T1000 (cell line): Measurements from ENCODE around the gene COA8.

ENCODE experiments used
- DNase-seq: peaks from one replicate; lab custom pipeline; 2025; ENCODE audit warnings: mixed read lengths; lab: John Stamatoyannopoulos, UW

COA8 gene

DNA sequence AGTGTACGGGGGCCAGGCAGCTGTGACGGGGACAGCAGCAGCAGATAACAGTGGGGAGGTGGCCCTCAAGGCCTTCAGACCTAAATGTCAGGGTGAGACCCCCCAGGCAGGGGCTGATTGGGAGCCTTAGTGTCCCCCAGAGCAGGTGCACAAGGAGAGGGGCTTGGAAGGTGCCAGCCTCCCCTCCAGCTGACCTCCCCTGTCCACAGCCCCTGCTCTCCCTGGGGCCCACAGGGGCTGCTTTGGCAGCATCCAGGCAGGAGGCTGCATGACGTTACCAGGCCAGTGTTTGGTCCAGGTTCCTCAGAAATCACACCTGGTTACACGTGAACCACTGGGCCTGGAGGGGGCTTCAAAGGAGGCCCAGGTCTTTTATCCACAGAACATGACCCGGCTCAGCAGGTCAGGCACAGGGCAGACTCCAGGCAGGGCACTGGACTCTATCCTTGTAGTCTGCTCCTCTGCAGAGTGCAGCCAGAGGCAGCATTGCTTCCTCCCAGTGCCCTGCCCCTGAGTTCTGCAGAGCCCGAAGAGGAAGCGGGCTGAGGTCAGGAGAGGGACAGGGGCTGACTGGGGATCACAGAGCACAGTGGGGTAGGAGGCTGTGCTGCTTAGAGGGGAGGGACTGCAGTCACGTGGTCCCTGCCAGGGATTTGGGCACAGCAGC, 36.4 kb upstream of the COA8 start:
- DNase-seq, result no peak

DNA sequence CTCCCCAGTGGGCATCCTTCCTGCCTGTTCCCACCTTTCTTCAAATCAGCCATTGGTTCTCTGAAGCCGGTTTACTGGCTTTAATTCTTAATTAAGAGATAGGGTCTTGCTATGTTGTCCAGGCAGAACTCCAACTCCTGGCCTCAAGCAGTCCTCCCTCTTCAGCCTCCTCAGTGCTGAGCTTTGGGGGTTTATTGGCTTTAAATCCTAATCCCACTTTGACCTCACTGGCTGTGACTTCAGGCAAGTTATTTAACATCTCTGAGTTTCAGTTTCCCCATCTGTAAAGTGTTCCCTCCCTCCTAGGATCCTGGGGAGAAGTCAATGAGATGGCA, 35.9 kb upstream of the COA8 start:
- DNase-seq, result no peak

DNA sequence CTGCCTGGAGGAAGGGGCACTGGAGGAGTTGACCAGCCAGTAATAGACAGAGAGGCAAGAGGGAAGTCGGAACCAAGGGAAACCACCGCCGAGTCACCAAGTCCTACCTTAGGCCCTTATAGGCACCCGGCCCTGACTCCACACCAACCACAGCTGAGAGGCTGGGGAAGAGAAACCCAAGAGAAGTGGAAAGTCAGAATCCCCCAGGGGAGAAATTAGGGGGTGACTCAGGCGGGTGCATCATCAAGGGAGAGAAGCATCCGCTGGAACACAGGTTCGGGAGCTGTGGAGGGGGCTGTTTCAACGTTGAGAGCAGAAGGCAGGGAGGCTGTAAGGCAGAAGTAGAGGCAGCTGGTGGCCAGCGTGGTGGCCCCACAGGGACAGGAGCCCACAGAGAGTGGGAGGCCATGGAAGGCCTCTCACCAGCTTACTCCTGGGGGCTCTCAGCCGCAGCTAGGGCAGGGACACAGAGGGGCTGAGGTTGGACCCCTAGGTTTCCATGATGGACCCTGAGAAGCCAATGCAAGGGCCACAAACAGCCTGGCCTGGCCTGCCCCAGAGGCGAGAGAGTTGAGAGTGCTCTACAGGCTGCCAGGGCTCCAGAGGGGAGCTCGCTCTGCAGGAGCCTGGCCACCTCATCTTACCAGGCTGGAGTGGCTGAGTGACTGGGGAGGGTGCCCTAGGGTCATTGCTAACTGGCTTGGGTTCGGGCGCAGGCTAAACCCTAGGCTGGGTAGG, 35.2 kb upstream of the COA8 start:
- peak; percentile 76 for DNase-seq

DNA sequence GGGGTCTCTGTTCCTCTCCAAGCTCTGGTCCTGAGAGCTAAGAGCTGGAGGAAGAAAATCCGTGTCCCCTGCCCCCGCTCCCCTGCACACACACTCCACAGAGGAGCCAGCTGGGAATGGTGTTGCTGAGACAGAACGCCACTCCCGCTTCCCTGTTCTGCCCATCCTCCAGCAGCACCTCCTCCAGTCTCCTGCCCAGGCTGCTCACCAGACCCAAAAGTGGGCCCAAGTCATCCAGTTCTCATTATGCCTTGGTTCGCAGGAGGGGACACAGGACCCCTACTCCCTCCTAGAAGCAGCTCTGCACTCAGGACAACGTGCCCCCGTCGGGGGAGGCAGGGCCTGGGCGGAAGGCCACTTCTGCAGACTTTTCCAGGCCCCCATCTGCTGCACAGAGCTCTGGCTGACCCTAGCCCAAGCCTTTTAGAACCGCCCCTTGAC, 34.6 kb upstream of the COA8 start:
- DNase-seq, result no peak

DNA sequence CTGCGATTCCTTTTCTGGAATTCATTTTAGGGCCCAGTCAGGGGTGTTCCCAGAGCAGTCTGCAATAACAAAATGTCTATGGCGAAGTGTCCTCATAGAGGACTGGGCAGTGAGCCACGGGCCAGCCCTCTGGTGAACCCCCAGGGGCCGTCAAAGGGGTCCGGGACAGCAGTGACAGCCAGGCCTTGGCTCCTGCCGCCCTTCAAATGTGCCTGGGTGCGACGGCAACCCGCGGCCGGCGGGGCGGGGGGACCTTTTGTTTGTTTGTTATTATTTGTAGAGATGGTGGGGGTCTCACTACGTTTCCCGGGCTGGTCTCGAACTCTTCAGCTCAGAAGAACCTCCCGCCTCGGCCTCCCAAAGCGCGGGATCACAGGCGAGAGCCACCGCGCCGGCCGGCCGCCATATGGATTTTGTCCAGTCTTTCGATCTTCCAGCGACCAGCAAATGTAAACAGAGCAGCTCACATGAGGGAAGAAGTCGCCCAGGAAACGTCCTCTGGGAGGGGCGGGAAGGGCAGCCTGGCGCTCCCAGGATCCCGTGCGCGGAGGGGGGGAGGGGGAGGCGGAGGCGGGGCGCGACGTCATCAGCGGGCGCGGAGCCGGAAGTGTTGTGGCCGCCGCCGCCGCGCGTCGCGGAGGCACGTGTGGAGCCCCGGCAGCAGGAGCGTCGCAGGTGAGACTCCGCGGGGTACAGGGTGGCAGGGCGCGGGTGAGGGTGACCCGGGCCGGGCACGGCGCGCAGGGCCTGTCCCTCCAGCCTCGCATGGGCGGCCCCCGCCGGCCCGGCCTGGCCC, 34.0 kb upstream of the COA8 start, which contains the start of gene TRMT61A:
TRMT61A (plus strand) TSS at position 610 of the 796 bp plus-strand sequence. CDS start 783 bp downstream, outside the sequence.
- DNase-seq, result peak; percentile 74

DNA sequence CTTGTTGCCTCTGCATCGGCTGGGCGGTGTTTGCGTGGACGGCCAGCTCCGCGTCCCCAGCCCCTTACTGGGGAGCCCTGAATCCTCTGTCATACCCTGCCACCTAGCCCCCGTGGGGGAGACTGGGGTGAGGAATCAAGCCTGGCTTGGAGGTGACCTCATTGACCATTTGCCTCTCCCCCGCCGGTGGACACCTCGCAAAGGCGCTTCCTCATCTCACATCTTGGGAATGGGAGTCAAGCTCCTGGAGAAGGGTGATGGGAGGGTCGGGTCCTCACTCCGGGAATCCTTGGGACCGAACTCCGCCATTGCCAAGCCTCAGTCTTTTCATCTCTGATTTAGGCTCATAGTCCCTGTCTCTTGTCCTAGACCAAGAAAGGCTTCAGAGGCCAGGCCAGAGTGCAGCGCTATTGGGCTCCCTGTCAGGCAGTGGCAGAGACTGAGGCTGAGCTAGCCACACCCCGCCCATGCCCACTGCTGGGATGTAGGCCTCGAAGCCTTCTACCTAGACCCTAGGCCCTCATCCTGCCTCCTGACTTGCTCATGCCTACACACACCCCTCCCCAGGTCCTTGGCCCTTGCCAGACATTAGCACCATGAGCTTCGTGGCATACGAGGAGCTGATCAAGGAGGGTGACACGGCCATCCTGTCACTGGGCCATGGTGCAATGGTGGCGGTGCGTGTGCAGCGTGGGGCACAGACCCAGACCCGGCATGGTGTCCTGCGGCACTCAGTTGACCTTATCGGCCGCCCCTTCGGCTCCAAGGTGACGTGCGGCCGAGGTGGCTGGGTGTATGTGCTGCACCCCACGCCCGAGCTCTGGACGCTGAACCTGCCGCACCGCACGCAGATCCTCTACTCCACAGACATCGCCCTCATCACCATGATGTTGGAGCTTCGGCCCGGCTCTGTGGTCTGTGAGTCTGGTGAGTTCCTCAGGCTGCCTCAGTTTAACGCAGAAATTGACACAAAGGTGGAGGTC, 33.1 kb upstream of the COA8 start:
- no peak for DNase-seq

DNA sequence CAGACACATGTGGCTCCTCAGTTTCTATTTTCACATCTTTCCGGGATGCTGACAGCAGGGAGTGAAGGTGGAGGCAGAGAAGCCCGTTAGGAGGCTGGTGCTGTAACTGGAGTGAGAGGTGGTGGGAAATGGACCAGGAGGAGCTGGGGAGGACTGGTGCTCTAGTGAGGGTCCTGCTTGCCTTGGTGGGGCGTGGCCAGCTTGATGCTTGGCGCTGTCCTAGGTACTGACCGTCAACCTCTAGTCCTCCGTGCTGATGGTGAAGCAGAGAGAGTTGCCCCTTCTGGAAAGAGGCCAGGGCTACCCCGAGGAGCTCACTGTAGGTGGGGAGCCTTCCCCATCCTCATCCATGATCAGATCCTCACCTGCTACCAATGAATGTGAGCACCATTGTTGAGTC, 32.4 kb upstream of the COA8 start:
- DNase-seq, result no peak

DNA sequence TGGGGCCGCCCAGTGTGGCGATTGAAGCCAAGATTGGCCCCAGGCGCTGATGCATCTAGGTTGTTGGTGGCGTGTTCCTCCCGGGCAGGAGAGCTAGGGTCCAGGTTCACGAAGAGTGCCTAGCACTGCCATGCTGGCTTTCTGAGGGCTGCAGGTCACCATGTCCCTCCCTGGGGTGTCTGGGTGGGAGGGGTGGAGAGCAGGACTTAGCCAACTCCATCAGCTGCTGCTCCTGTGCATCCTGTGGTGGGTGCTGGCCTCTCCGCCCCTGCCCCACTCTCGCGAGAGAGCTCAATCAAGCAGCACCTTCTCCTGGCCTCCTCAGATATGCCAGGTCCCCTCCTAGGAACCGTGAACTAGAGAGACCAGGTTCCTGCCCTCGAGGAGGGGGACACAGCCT, 31.9 kb upstream of the COA8 start:
- DNase-seq, result no peak

DNA sequence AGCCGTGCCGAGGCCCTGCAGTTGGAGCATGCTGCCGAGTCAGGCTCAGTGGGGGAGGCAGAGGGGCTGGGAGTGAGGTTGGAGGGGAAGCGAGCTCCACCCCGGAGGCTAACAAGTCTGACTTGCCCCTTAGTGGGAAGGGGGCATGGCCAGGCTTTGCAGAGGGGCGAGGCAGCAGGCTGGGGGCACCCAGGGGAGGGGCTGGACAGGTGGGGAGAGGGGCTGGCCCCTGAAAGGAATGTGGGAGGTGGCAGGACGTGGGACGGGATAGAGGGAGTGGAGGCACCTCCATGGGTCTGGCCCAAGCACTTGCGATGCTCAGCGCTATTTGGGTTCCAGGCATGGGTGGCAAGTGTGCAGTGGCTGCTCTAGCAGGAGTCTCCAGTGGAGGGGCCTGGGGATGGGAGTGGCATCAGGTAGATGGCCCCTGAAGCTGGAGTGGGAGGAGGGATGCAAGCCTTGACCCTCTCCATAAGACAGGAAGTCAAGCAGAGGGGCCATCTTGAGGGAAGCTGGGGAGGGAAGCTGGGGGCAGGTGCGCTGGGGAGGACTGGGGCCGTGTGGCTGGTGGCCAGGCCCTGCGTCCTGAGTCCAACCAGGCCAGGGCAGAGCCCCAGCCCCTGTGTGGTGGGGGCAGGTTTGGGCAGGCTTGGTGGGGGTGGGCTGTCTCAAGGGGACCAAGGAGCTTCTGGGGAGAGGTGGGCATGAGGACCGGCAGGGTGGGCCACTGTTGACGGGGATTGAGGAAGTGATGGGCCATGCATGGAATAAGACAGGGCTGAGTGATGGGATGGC, 31.1 kb upstream of the COA8 start:
- no peak for DNase-seq

DNA sequence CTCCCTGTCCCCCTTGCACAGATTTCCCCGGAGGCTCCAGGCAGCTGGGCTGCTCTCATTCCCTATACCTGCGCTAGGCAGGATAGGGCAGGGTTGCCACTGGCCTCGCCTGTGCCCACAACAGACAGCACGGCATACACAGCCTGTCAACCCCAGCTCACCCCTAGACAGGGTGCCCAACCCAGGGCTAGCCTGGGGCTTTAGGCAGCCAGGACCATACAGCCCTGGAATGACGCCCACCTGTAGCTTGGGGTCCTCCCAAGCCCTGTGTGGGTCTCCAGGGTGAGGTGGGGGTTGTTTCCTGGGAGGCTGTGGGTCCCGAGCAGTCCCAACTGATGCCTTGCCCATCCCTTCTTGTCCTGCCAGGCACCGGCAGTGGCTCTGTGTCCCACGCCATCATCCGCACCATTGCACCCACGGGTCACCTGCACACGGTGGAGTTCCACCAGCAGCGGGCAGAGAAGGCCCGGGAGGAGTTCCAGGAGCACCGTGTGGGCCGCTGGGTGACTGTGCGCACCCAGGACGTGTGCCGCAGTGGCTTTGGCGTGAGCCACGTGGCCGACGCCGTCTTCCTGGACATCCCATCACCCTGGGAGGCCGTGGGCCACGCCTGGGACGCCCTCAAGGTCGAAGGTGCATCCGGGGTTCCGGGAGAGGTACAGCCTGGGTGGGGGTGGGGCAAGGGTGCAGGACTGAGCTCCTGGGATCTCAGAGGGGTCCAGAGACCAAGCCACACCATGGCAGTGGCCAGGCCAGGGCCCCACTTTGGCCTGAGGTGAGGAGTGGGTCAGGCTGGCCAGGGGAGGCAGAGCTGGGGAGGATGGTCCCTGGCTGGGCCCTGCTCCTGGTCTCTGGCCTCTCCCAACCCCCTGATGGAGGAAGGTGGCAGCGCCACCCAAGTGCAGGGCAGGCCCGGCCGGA, 30.3 kb upstream of the COA8 start:
- DNase-seq, result no peak

DNA sequence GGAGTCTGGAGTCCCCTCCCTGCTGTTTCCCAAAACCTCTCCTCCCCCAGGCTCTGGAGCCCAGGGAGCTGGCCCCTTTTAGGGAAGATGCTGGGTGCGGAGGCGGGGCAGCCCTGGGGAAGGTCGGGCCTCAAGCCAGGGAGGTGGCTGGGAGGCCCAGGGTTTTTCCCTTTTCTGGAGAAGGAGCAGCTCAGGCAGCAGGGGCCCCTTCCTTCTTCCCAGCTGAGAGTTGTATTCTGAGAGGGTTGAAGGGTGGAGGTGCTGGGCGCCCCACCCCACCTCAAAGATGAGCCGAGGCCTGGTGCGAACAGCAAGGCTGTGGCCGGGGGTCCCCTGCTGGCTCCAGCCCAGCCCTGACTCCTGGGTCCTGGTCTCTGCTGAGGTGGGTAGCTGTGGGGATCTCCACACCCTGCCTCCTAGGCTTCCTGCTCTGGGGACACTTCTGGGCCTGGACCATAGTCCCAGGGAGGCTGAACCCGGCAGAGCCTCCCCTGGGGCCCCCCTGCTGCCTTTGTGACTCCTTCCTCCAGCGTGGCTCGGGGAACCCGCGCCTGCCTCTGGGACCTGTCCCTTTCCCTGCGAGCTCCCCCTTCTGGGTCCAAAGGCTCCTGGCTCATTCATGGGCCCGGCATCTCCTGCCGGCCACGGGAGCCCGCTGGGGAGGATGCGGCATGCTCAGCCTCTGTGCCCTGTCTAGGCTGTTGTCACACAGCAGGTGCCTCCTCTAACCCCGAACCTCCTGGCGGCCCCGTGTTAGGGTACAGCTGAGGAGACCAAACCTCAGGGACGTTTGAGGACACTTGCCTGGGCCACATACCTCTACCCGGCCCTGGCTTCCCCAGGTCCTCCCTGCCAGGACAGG, 29.4 kb upstream of the COA8 start:
- DNase-seq, result no peak

DNA sequence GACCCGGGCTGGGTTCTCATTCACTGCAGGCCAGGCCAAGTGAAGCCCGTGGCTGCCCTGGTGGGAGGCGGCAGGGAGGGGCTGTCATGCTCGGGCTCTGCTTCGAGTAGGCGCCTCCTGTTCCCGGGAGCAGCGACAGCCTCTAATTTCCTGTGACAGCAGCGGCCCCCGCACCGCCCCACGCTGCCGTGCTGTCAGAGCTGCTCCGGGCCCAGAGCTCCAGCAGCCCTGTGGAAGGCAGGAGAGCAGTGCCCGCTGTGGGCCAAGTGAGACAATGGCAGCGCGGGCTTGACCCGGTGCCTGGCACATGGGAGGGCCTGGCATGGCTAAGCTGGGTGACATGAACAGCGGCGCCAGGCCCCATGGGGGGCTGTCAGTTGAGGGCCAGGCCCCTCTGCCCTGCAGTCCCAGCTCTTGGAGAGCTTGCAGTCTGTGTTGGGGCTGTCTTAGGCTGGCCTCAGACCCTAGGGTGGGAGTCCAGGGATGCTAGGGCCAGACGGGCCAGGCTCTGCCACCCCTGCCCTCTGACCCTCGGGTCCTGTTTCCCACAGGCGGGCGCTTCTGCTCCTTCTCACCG, 28.7 kb upstream of the COA8 start:
- no peak for DNase-seq

DNA sequence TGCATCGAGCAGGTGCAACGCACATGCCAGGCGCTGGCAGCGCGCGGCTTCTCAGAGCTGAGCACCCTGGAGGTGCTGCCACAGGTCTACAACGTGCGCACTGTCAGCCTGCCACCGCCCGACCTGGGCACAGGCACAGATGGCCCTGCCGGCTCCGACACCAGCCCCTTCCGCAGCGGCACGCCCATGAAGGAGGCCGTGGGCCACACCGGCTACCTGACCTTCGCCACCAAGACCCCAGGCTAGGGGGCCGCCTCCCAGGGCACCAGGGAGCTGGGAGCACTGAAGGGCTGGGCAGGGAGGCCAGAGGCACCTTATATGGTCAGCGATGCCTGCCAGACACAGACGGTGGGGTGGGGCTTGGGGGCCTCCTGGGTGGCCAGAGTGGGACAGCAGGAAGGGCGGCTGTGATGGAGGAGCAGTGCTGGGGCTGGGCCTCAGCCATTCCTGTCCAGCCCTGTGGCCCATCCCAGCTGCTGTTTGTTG, 28.1 kb upstream of the COA8 start:
- DNase-seq, result no peak

DNA sequence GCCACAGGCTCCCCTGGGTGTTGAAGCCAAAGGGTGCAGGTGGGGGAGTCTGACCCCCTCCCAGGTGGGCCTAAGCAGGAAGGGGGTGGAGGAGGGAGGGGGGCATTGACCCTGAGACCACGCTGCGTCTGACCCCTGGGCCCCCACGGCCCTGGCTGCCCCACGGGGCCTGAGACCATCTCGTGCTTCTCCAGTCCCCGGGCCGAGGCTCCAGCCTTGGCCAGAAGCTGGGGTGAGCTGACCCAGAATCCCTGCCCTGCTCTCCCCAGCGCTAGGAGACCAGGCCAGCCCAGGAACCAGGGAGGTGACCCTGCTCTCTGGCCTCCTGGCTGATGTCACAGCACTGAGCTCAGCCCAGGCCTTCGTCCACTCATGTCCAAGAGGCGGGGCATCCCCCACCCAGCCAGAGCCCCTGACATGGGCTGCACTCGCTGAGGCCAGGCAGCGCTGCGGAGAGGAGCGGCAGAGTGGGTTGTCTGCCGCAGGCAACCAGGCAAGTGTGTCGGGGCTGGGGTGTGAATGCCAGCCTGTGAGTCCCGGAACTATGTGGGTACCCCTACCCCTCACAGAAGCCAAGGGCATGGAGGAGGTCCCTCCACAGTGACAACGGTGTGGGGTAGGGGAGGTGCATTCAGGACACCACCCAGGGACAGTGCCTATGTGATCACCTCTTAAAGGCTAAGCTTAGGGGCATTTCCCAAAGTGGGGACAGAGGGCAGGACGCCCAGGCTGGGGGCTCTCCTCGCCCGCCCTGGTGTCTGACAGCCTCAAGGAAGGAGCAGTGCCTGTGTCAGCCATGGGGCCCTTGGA, 27.5 kb upstream of the COA8 start:
- DNase-seq, result no peak

DNA sequence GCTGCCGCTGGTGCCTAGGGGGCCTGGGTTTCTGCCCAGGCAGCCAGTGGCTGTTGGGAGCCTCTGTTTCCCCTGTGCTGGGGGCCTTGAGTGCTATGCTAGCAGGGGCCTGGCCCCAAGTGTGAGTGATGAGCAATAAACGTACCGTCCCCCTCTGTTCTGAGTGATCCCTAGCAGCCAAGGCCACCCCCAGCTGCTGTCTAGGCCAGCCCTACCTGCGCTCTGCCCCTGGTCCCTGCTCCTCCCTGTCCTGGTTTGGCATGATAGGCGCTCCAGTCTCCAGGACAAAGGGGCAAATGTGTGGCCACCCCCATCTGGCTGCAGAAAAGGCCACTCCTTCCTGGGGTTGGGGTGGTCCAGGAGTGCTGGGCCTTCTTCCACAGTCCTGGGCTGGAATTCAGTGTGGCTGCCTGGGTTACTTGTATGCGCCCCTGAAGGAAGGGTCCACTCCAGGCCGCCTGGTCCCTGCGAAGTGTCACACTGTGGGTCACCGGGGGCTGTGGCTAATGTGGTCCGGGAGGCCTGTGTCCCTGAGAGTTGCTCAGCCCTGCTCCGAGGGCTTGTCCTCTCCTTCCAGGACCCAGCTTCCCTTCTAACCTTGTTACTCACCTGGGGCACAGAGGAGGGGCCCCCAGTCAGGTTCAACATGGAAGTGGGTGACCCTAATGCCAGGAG, 26.7 kb upstream of the COA8 start:
- DNase-seq, result no peak

DNA sequence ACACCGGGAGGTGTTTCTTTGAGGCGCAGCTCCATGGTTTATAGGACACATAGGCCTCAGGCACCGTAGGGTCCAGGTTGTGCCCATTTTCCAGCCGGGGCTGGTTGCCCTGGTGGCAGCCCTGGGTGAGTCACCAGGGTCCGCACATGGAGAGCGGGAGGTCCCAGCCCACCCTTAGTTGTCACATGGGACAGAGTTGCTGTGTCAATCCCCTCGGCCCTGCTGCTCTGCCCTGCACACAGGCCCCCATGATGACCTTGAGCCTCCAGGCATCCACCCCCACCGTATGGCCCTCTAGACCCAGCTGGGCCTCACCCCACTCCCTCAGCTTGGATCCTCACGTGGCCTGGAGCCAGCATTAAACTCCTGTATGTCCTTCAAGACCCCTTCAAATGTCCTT, 26.1 kb upstream of the COA8 start:
- DNase-seq, result no peak
